GM12878 (cell line): Measurements from ENCODE around the gene CNDP1. TPM values are rescaled to one million over a fixed set of nuclear protein-coding genes. Genes with fewer than 3 reads are reported as not detected.

Experiments
- ATAC-seq: fragments of 200-7000 bp; cut with Tn5 transposase; 3 replicates; pipeline ENCODE4 v1.9.1; 2020; ENCODE audit warnings: mild to moderate bottlenecking, moderate library complexity
- BruUV-seq: library from RNA; stranded (reverse); fragments of 400-500 nt; replicated peaks from 2 replicates; lab custom pipeline; 2021; lab: Mats Ljungman, UMichigan
- CTCF ChIA-PET: fragments of 300-600 bp; sonication (Branson Sonifier 250); formaldehyde crosslinking; extraction: SDS; loops from one replicate; lab custom pipeline; 2021; ENCODE audit warnings: inconsistent platforms; lab: Yijun Ruan, JAX
- POLR2A ChIA-PET: fragments of 350-600 bp; formaldehyde crosslinking; extraction: SDS; loops from one replicate; lab custom pipeline; 2021; ENCODE audit warnings: inconsistent platforms; lab: Charles Lee
- RAD21 ChIA-PET: fragments of 300-600 bp; sonication (Branson Sonifier 250); formaldehyde crosslinking; loops from one replicate; lab custom pipeline; 2023; ENCODE audit warnings: antibody characterized with exemption; ENCODE audit not compliant: unreplicated experiment; lab: Charles Lee
- SMC1A ChIA-PET: fragments of 300-600 bp; sonication (Branson Sonifier 250); formaldehyde crosslinking; loops from one replicate; lab custom pipeline; 2023; ENCODE audit not compliant: unreplicated experiment, uncharacterized antibody; lab: Charles Lee
- DNase-seq: peaks from one replicate; pipeline ENCODE4 v3.0.0-alpha.2; 2011; ENCODE audit warnings: low read depth, low spot score
- FAIRE-seq: peaks from 3 replicates; lab custom pipeline; 2011; peaks lifted over from hg19 to GRCh38; lab: Jason Lieb, UNC
- H2AFZ ChIP-seq: 2 replicates; pipeline ENCODE4 v1.6.0; 2011; ENCODE audit warnings: low read depth, low read length, control low read depth; ENCODE audit not compliant: control insufficient read depth
- H3K27ac ChIP-seq: 2 replicates; pipeline ENCODE4 v1.5.1; 2011; ENCODE audit warnings: control low read depth; ENCODE audit not compliant: control insufficient read depth, insufficient read depth
- H3K27me3 ChIP-seq, 2 experiments: replicated peaks in 1 of 2; 2 replicates each; pipeline versions ENCODE4 v1.6.0 to v1.6.1; 2011; ENCODE audit warnings: low read length in 1 of 2; ENCODE audit not compliant: control insufficient read depth in 2 of 2, insufficient read depth in 2 of 2
- H3K36me3 ChIP-seq, 2 experiments: 2 replicates each; pipeline ENCODE4 v1.5.1; 2011; ENCODE audit warnings: low read length in 1 of 2; ENCODE audit not compliant: control insufficient read depth in 2 of 2, insufficient read depth in 2 of 2
- H3K4me1 ChIP-seq: 2 replicates; pipeline ENCODE4 v1.6.1; 2011; ENCODE audit warnings: mild to moderate bottlenecking, low read length, moderate library complexity, mixed read lengths; ENCODE audit not compliant: control insufficient read depth, insufficient read depth
- H3K4me2 ChIP-seq: 2 replicates; pipeline ENCODE4 v1.6.0; 2011; ENCODE audit warnings: control low read depth; ENCODE audit not compliant: control insufficient read depth, insufficient read depth
- H3K4me3 ChIP-seq: fragments of 200-600 bp; sonication (generic); 2 replicates; pipeline ENCODE4 v1.5.1; 2016
- H3K79me2 ChIP-seq: 2 replicates; pipeline ENCODE4 v1.6.0; 2011; ENCODE audit warnings: low read length; ENCODE audit not compliant: control insufficient read depth, insufficient read depth
- H3K9ac ChIP-seq: 2 replicates; pipeline ENCODE4 v1.8.0; 2011; ENCODE audit warnings: low read length, control low read depth, mixed read lengths; ENCODE audit not compliant: control insufficient read depth, insufficient read depth
- H3K9me3 ChIP-seq: replicated peaks from 3 replicates; pipeline ENCODE4 v1.5.1; 2011; ENCODE audit warnings: mild to moderate bottlenecking, low read length; ENCODE audit not compliant: control insufficient read depth, insufficient read depth
- H4K20me1 ChIP-seq: 2 replicates; pipeline ENCODE4 v1.6.0; 2011; ENCODE audit not compliant: control insufficient read depth, insufficient read depth
- ATF7 ChIP-seq: fragments of 450-650 bp; IDR thresholded peaks from 2 replicates; pipeline ENCODE4 v1.6.1; 2016; ENCODE audit warnings: low read depth, mild to moderate bottlenecking
- BCL3 ChIP-seq: IDR thresholded peaks from 2 replicates; pipeline ENCODE4 v1.6.1; 2011; ENCODE audit warnings: borderline replicate concordance, low read depth, mild to moderate bottlenecking, moderate library complexity, low read length; ENCODE audit not compliant: insufficient read depth, poor library complexity, severe bottlenecking
- BMI1 ChIP-seq: fragments of 450-650 bp; IDR thresholded peaks from 2 replicates; pipeline ENCODE4 v1.6.1; 2016; ENCODE audit warnings: mild to moderate bottlenecking, moderate library complexity, borderline replicate concordance
- CBFB ChIP-seq: IDR thresholded peaks from 2 replicates; pipeline ENCODE4 v1.6.1; 2016; ENCODE audit warnings: antibody characterized with exemption, low read depth
- CBX3 ChIP-seq: fragments of 200-600 bp; sonication (generic); IDR thresholded peaks from 2 replicates; pipeline ENCODE4 v1.6.1; 2016; ENCODE audit warnings: low read depth, borderline replicate concordance
- DPF2 ChIP-seq: fragments of 450-650 bp; IDR thresholded peaks from 2 replicates; pipeline ENCODE4 v1.6.1; 2017; ENCODE audit warnings: mild to moderate bottlenecking
- EED ChIP-seq: sonication (generic); IDR thresholded peaks from 2 replicates; pipeline ENCODE4 v1.6.1; 2016; ENCODE audit warnings: antibody characterized with exemption, low read depth
- MYC ChIP-seq: IDR thresholded peaks from 2 replicates; pipeline ENCODE4 v1.6.1; 2011; ENCODE audit warnings: mild to moderate bottlenecking, low read length, moderate library complexity, inconsistent platforms; ENCODE audit not compliant: insufficient read depth, insufficient replicate concordance, insufficient read length, severe bottlenecking
- POLR2AphosphoS5 ChIP-seq: IDR thresholded peaks from 2 replicates; pipeline ENCODE4 v1.6.1; 2011; ENCODE audit warnings: mild to moderate bottlenecking, low read length, inconsistent platforms
- SMAD1 ChIP-seq: fragments of 450-650 bp; IDR thresholded peaks from 2 replicates; pipeline ENCODE4 v1.6.1; 2018; ENCODE audit warnings: mild to moderate bottlenecking, low read depth; ENCODE audit not compliant: partially characterized antibody
- SPI1 ChIP-seq: IDR thresholded peaks from 2 replicates; pipeline ENCODE4 v1.6.1; 2011; ENCODE audit warnings: low read depth, mild to moderate bottlenecking, low read length, moderate library complexity, borderline replicate concordance; ENCODE audit not compliant: insufficient read depth
- TBL1XR1 ChIP-seq: IDR thresholded peaks from 2 replicates; pipeline ENCODE4 v1.6.1; 2012; ENCODE audit warnings: low read depth, low read length, improper control_type of control experiment
- YBX1 ChIP-seq: fragments of 450-650 bp; IDR thresholded peaks from 2 replicates; pipeline ENCODE4 v1.6.1; 2016; ENCODE audit warnings: antibody characterized with exemption
- ZBTB40 ChIP-seq: fragments of 450-650 bp; IDR thresholded peaks from 2 replicates; pipeline ENCODE4 v1.6.1; 2016; ENCODE audit warnings: mild to moderate bottlenecking, moderate library complexity, borderline replicate concordance
- ZNF207 ChIP-seq: fragments of 450-650 bp; IDR thresholded peaks from 2 replicates; pipeline ENCODE4 v1.6.1; 2014; ENCODE audit warnings: antibody characterized with exemption, mild to moderate bottlenecking, borderline replicate concordance
- WGBS: methylation state at CpG from one replicate; pipeline ENCODE4 v1.1.6; 2016; ENCODE audit warnings: low lambda C conversion rate; ENCODE audit not compliant: insufficient replicate concordance, insufficient coverage; ENCODE audit errors: missing lambda C conversion rate; 5-methylcytosine and 5-hydroxymethylcytosine counted together
- in situ Hi-C: fragments of 300-500 bp; cut with MboI; formaldehyde crosslinking; loops from 9 replicates; pipeline ENCODE4 v1.14.3; 2018; ENCODE audit warnings: mixed read lengths
- intact Hi-C: fragments of 100-400 bp; cut with micrococcal nuclease; formaldehyde crosslinking; loops from one replicate; pipeline ENCODE4 v1.14.2; 2022; ENCODE audit not compliant: unreplicated experiment
- polyA plus RNA-seq, 11 experiments: library from polyadenylated mRNA; depleted of rRNA in 4 of 11; unstranded in 6 of 11; stranded (reverse) in 5 of 11; fragments of >200 nt; fragmentation: Nextera tagmentation in 4 of 11; fragmentation: Illumina TruSeq in 1 of 11; extraction: Ambion mirVana in 4 of 11; extraction: Trizol in 1 of 11; gene quantifications; 1 replicate in 1 of 11; 2 replicates in 10 of 11; pipeline versions ENCODE4 v1.2.1 to v1.2.3, GENCODE V29; 2011 to 2016; ENCODE audit warnings: inconsistent platforms in 2 of 11, missing spikeins in 2 of 11, low read depth in 1 of 11
- total RNA-seq, 4 experiments: library from RNA; depleted of rRNA in 3 of 4; stranded (reverse); fragments of >200 nt in 3 of 4; fragmentation: Illumina TruSeq in 1 of 4; extraction: Trizol in 1 of 4; gene quantifications; 2 replicates each; pipeline versions ENCODE4 v1.2.1 to v1.2.3, GENCODE V29; 2013 to 2021

Gene CNDP1
- total and polyA plus RNA-seq, 10 of the 15 experiments (the other 5 are each of a cell fraction or from before 2014, with no cell fraction given) = 0.04 to 0.05 TPM; not detected in 8

GRCh38 chr18:74590671-74591070 lies 56.4 kb downstream of the CNDP1 start:
- Histone ChIP-seq H2AFZ (no peak overlapping the region), H3K79me2 (peaks cover 15% of the 10 kb centered on the region), H3K36me3 (peaks cover 0 to 7% of the 10 kb centered on the region in 2 experiments; a peak in 1 of 4 replicates), H3K4me3 (no peak overlapping the region), H3K27me3 (no peaks in the 10 kb centered on the region; a peak in 1 of 4 replicates), H3K9me3 (no peaks in the 10 kb centered on the region), H3K4me2 (no peak overlapping the region), H4K20me1 (no peaks in the 10 kb centered on the region), H3K4me1 (peaks cover 10% of the 10 kb centered on the region), H3K9ac (no peak overlapping the region)
- no peak for DNase-seq
- no TSS peak for BruUV-seq
- ATAC-seq = no peak
- ChIA-PET POLR2A (no interaction called here), SMC1A (interaction anchor here (1.0 kb wide), 1 partner anchor 14 kb away, joined by 3 read pairs; no protein-coding TSS in a partner anchor), CTCF (interaction anchor here (1.2 kb wide), 1 partner anchor 10 kb away, joined by 3 read pairs; no protein-coding TSS in a partner anchor), RAD21 (interaction anchor here (1.2 kb wide), 1 partner anchor 59 kb away, joined by 4 read pairs; no protein-coding TSS in a partner anchor)
- intact Hi-C loops (no loop called here), in situ Hi-C loops (no loop called here)
- WGBS = 3% methylated on average over 1 of the region's 1 CpG
- no peak for FAIRE-seq
- no peak for TF ChIP-seq MYC
- no peak for TF ChIP-seq DPF2
- no peak for TF ChIP-seq ZBTB40
- no peak for TF ChIP-seq EED
- TF ChIP-seq TBL1XR1 = no peak
- TF ChIP-seq BMI1 = no peak
- no peak for TF ChIP-seq YBX1
- no peak for TF ChIP-seq SPI1
- no peak for TF ChIP-seq SMAD1
- TF ChIP-seq BCL3 = no peak
- TF ChIP-seq ATF7 = no peak
- TF ChIP-seq POLR2AphosphoS5 = no peak
- no peak for TF ChIP-seq CBFB
- TF ChIP-seq ZNF207 = no peak
- no peak for TF ChIP-seq CBX3
- TF ChIP-seq, all 136 proteins: peak for 0
- H3K27ac ChIP-seq = no peak overlapping the region
